ENCODE measurements around the gene KDM8. TPM values are rescaled to one million over a fixed set of nuclear protein-coding genes. Genes with fewer than 3 reads are reported as not detected.

The KDM8 gene
- polyA plus RNA-seq, 1 of the 3 experiments (the other 2 are of a cell fraction): 3.3 TPM

- Histone ChIP-seq H4K20me1 (ENCODE audit: insufficient read depth) (no peaks in the 10 kb centered on the region), H3K4me2 (no peak overlapping the region), H3K36me3 (replicated peaks in 1 of 2; ENCODE audit: control insufficient read depth in 1 of 2, insufficient read depth in 2 of 2, low read length in 1 of 2) (no peaks in the 10 kb centered on the region), H3K27me3 (ENCODE audit: insufficient read depth) (no peaks in the 10 kb centered on the region; the same call in 1 of the 2 replicates), H3K9me2 (no peaks in the 10 kb centered on the region), H3K9me3 (no peaks in the 10 kb centered on the region), H3K9ac (no peak overlapping the region), H3K79me2 (ENCODE audit: insufficient read depth) (no peaks in the 10 kb centered on the region), H3K27ac (ENCODE audit: low read depth in 2 of 2, low read length in 1 of 2) (no peak overlapping the region), H2AFZ (ENCODE audit: low read depth) (no peak overlapping the region), H3K4me3 (ENCODE audit: low read depth in 2 of 2, low read length in 1 of 2) (no peak overlapping the region), H3F3A (replicated peaks; ENCODE audit: insufficient read depth) (no peaks in the 10 kb centered on the region), H3K4me1 (ENCODE audit: control insufficient read depth in 1 of 2, insufficient read depth in 2 of 2, low read depth in 1 of 2, low read length in 1 of 2) (peaks cover 0 to 6% of the 10 kb centered on the region in 2 experiments; a peak in 1 of 4 replicates)
- ChIA-PET CTCF (interaction anchor here (1.2 to 1.5 kb wide), 2 partner anchors 19 to 44 kb away, joined by 3 to 4 read pairs; no protein-coding TSS in a partner anchor), POLR2A (no interaction called here)
- no peak for DNase-seq
- no peak for TF ChIP-seq FOSL2 (IDR thresholded peaks at IDR 0.05; ENCODE audit: borderline replicate concordance, low read depth)
- no peak for TF ChIP-seq IRF3 (IDR thresholded peaks at IDR 0.05; ENCODE audit: low read depth, low read length)
- TF ChIP-seq MEF2A (IDR thresholded peaks at IDR 0.05; ENCODE audit: borderline replicate concordance, low read depth): no peak
- WGBS (ENCODE audit: low lambda C conversion rate): 86% methylated on average over 11 of the region's 12 CpGs
These were observed 4.7 kb upstream of the KDM8 start for GRCh38 chr16:27198451-27199234.

- CTCF ChIA-PET: interaction anchor here (1.0 to 1.5 kb wide), 3 partner anchors 20 to 45 kb away, joined by 3 to 4 read pairs (median 4); no protein-coding TSS in a partner anchor
- H3K9me2 ChIP-seq: no peaks in the 10 kb centered on the region
- WGBS (ENCODE audit: low lambda C conversion rate): 75% methylated on average over 3 of the region's 3 CpGs
These were observed 4.1 kb upstream of the KDM8 start for GRCh38 chr16:27199235-27199586.

More at GRCh38 chr16:27199235-27199586, 4.1 kb upstream of the KDM8 start:
- Histone ChIP-seq H4K20me1 (ENCODE audit: insufficient read depth) (no peaks in the 10 kb centered on the region), H3K9ac (no peak overlapping the region), H3K4me2 (no peak overlapping the region), H3K36me3 (replicated peaks in 1 of 2; ENCODE audit: control insufficient read depth in 1 of 2, insufficient read depth in 2 of 2, low read length in 1 of 2) (no peaks in the 10 kb centered on the region), H3K9me3 (no peaks in the 10 kb centered on the region), H3K4me3 (ENCODE audit: low read depth in 2 of 2, low read length in 1 of 2) (no peak overlapping the region), H2AFZ (ENCODE audit: low read depth) (no peak overlapping the region), H3F3A (replicated peaks; ENCODE audit: insufficient read depth) (peaks cover 4% of the 10 kb centered on the region), H3K79me2 (ENCODE audit: insufficient read depth) (peaks cover 2% of the 10 kb centered on the region; the same call in 1 of the 2 replicates), H3K27me3 (ENCODE audit: insufficient read depth) (no peaks in the 10 kb centered on the region; the same call in 1 of the 2 replicates), H3K4me1 (ENCODE audit: control insufficient read depth in 1 of 2, insufficient read depth in 2 of 2, low read depth in 1 of 2, low read length in 1 of 2) (peaks cover 0 to 8% of the 10 kb centered on the region in 2 experiments; a peak in 1 of 4 replicates), H3K27ac (ENCODE audit: low read depth in 2 of 2, low read length in 1 of 2) (no peak overlapping the region)
- POLR2A ChIA-PET: no interaction called here
- TF ChIP-seq GATA2 (CRISPR knock-in tag; IDR thresholded peaks at IDR 0.05): no peak
- no peak for TF ChIP-seq JUND (IDR thresholded peaks at IDR 0.05)
- no peak for TF ChIP-seq RXRA (IDR thresholded peaks at IDR 0.05; ENCODE audit: borderline replicate concordance, low read depth)
- no peak for TF ChIP-seq IRF3 (IDR thresholded peaks at IDR 0.05; ENCODE audit: low read depth, low read length)
- no peak for DNase-seq
